Frontal cortex (tissue), 4 donors: Measurements from ENCODE around the gene C1QTNF9B. TPM values are rescaled to one million over a fixed set of nuclear protein-coding genes. Genes with fewer than 3 reads are reported as not detected.

Experiments used
- DNase-seq, 2 donors: peaks; one replicate each; pipeline ENCODE4 v3.0.0; 2012; ENCODE audit warnings: low spot score in 2 of 2
- FAIRE-seq: peaks from 2 replicates; lab custom pipeline; 2012; peaks lifted over from hg19 to GRCh38; lab: Jason Lieb, UNC
- total RNA-seq: library from RNA; depleted of rRNA; stranded (reverse); fragments of >200 nt; gene quantifications from one replicate; pipeline ENCODE4 v1.2.3, GENCODE V29; 2014
- donor health status: control.
- donor health status: control.
- donor health status: control.

C1QTNF9B gene
- total RNA-seq, 1 donor from 2014 or later = 0.41 TPM

DNA sequence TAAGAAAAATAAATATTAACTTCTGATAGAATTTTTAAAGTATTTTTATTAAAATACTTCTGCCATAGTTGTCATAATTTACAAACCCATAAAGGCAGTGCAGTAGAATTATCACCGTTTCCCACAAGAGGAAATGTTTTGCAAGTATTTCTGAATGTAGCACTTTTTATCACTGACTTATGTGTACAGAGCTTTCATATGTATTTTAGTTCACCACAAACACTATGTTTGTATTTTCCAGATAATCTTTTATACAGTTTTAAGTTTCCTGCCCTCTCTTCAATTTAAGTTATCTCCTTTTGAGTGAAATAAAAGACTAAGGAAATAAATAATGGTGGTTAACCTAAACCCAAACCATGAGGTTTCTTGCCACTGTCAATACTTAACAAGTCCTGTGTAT is 32.3 kb downstream of the C1QTNF9B start:
- DNase-seq (no peak), FAIRE-seq (no peak)

DNA sequence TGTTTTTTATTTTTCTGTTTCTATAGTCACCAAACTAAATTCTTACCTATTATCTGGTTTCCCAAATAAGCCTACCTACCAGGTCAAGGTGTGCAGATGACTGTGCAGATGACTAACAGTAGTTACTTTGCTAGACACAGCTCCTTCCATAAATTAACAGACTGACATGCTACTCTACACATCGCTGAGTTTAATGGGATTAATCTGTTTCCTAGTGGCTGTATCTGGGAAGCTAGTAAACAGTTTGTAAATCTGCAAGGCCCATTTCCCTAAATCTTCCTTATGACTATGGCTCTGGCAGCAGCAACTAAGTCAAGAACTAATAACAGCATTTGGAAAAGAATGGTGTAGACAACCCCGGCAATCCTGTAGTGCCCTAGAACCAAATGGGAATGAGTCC is 36.0 kb downstream of the C1QTNF9B start:
- DNase-seq (no peak), FAIRE-seq (no peak)

DNA sequence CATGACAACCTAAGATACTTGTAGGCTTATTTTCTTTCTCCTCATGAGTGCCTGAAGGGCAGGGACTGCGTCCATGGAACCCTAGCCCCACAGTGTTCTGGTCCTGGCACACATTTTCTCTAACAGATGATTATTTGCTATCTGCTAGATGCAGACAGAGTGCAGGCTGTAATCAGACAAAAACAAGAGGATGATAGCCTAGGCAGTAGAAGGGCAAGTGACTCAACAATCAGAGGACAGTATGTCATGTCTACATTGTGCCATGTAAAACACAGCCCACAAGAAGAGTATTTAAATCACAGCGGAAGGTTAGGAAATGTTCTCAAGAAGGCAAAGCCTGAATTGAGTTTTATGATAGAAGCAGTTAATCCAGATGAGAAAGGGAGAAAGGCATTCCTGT is 37.4 kb downstream of the C1QTNF9B start:
- DNase-seq (no peak), FAIRE-seq (no peak)

DNA sequence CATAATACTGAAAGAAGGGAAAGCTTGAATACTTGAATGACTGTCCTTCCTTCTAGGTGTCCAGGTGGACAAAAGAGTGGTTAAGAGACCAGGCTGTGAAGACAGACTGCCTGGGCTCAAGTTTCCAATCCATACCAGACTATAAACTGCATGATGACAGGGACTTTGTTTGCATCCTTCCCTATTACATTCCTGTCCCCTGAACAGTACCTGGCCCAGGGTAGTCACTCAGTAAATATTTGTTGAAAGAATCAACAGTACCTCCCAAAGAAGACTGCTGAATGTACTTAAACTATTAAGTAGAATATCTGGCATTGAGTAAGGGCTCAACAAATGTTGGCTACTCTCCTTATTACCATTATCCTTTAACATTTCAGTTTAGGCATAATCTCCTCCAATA is 37.8 kb downstream of the C1QTNF9B start:
- FAIRE-seq = no peak

DNA sequence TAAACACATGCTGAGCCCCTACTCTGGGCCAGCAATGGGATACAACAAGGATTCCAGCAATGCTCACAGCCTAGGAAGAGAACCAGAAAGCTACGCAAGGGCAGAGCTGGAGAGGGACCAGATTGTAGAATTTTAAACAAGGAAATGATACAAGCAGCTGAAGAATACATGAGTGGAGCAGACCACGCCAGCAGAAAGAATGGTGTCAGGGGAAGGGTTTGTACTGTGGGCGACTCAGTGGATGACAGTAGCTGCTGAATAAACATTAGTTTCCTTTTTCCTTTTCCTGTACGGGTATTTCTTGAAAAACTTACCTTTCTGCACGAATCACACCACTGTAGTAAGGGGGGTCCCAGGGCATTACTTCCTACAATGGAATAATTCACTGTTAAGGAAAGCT is 38.8 kb downstream of the C1QTNF9B start:
- FAIRE-seq = no peak
- no peak for DNase-seq

More for the DNA sequence above, 37.8 kb downstream of the C1QTNF9B start:
- no peak for DNase-seq

DNA sequence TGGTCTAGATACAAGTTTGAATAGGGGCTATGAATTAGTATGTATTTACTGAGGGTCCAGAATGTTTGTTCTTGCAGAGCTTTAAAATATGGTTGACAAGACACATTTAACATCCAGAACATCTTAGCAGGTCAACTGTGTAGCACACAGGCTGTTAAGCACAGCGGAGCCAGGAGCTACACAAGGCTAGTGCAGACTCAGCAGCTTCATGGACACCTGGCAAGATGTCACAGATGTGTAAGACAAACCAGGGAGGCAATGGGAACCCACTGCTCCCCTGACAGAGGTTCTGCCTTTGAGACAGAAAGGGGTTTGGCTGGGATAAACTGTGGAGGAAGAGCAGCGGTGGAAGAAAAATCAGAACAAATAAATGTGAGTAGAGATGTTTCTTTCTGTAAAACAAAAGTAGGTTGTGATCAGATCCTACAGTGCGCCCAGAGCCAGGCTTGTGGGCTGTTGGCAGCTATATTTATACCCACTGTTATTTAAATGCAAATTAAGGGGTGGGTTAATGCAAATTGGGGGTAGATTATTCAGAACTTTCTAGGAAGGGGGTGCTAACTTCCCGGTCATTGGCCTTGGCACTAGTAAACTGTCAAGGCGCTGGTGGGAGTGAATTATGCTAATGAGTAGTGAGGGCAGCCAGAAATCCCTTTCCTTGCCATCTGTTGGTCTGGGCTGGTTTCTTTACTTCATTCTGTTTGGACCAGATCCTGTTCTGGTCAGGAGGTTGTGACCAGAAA is 41.1 kb downstream of the C1QTNF9B start:
- no peak for FAIRE-seq
- no peak for DNase-seq

DNA sequence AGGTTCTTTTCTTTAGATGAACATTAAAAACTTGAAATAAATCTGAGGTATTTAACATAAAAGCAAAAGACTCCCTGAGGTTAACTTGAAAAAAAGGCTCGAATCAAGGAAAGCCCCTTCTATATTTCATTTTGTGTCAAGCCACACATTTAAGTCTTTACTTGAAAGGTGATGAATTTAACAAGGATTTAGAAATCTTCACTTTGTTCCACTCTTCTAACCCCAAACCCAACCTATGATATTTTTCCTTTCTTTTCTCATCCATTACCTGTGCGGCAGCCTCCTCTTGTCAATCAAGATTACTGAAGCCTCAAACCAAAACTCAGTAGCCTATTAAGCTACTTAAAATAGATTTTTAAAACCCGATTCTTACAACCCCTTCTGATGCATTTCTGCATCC is 41.9 kb downstream of the C1QTNF9B start:
- DNase-seq = no peak
- FAIRE-seq = no peak

DNA sequence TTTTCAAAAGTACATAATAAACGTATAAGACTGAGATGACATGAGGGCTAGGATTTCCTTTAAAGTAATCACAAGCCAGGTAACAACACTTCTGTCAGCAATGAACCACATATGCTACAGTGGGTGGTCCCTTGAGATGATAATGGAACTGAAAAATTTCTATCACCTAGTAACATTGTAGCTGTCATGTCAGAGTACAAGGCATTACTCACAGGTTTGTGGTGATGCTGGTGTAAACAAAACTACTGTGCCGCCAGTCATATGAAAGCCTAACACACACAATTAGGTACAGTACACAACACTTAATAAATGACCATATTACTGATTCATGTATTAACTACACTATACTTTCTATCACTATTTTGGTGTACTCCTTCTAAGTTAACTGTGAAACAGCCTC is 45.0 kb downstream of the C1QTNF9B start:
- no peak for DNase-seq
- no peak for FAIRE-seq

DNA sequence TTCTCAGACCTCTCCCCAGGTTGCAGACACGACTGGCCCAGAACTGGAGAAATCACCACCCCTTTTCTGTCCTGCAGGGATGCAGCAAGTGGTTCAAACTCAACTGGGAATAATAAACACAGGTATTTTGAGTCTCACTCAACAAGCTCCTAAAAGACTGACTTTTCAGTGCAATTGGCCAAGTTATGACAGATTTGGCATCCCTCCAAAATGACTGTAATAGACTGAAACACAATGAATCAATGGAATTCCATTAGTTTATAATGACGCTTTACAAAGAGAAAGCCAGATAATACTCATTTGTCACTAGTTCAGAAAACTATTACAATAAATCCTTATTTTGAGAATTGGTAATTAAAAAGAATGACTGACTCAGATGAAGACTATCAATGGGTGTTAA is 46.2 kb downstream of the C1QTNF9B start:
- FAIRE-seq = no peak
- no peak for DNase-seq

DNA sequence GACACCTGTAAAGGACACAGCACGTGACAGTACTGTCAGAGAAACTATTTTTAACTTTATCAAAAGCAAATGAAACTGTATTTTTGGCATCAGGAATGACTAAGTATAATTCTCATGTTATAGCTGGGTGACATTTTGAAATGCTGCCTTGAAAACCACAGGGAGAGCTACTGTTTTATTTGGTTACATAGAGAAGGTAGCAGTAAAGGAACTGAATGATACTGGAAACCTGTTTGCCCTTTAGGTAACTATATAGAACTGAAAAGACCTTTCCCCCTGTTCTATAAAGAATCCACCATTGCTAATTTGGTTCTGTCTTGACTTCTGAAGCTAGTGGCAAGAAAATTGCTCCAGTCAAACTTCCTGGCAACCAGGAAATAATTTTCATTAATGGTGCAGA is 47.2 kb downstream of the C1QTNF9B start:
- DNase-seq = no peak
- no peak for FAIRE-seq

DNA sequence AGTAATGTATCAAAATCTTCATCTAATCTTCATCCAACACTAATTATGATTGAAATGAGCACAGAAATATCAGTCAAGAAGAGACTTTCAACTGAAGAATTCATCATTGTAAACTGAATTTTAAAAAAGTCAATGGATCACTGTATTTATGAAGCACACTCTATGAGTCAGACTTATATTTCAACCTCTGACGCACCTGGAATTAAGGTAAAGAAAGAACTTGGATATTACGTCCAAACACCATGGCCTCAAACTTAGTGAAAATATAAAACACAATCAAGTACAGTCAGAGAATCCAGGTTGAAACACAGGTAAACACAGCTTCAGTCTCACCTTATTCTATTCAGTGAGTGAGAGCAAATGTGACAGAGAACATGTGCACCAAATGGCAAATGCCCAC is 47.6 kb downstream of the C1QTNF9B start:
- DNase-seq (no peak), FAIRE-seq (no peak)

DNA sequence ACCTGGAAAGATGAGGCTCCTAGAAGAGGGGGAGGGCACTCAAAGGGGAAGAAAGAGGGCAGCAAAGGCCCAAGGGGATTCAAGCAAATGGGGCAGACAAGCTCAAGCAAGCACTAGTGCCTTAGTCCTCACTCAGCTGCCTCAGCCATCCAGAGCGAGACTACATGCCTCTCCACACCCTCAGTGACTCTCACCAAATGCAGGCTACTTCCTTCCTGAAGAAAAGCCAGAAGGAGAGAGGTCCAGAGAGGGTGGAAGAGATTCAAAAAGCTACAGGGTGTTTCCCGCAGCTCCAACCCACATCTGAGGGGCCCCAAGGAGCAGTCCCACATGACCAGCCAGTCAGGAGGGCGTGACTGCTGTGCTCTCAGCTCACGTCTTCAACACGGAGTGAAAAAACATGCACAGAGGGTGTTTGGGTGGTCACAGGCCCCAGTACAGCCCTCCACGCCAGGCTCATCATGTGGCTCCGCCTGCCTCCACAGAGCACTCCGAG is 48.6 kb downstream of the C1QTNF9B start:
- DNase-seq (no peak), FAIRE-seq (no peak)

DNA sequence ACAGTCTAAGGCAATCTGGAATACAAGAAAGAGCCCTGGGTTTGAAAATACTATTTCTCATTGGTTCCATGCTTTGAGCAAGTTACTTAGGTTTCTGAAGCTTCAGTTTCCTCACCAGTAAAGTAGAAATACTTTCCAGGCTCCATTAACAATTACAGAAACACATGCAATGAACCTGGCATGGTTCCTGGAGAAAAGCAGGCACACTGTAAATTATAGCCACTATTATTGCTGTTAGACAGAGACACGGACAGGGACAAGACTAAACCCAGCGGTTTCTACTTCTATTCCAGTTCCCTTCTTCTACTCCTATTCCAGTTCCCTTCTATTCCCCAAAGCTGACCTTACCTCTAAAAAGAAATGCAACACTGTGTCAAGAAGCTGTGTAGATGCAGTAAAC is 49.3 kb downstream of the C1QTNF9B start:
- DNase-seq (no peak), FAIRE-seq (no peak)

DNA sequence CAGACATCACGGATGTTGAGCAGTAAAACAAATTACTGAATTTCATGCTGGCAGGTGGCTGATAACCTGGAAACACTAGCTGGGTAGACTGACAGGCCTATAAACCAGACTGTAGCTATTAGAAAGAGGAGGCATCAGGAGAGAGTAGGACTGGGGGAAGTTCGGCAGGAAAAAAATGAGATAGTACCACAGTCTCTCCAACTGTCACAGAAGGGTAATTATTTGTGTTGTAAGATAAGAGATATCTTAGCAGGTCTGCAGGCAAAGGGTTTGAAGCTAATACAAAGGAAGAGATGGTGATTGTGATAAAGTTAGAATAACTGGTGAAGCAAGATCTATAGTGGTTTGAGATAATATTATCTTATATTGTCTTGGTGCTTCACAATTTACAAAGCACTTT is 49.8 kb downstream of the C1QTNF9B start:
- FAIRE-seq (no peak), DNase-seq (no peak)

DNA sequence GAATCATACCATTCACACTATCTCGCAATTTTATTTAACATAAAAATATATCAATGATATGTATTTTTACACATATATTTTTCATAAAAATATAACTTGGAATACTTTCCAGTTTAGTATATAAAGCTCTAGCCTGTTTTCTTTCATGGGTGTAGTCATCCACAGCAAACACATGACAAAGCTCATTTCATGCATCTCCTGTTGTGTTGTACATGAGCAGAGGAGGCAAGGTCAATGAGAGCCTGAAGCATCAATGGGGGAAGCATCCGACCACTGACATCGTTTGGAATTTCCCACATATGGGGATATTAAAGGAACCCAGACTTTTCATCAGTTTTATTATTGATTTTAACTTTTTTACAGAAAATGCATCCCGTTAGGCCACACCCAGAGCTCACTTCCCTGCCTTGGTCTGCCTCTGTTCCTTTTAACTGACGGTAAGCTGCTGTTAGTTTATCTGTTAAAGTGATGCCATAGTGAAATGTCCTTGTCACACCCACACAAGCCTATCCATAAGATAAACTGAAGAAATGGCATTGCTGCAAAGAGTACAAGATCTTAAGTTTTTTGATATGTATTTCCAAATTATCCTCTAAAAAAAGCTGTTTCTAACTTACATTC is 52.1 kb downstream of the C1QTNF9B start:
- no peak for FAIRE-seq
- DNase-seq = no peak

DNA sequence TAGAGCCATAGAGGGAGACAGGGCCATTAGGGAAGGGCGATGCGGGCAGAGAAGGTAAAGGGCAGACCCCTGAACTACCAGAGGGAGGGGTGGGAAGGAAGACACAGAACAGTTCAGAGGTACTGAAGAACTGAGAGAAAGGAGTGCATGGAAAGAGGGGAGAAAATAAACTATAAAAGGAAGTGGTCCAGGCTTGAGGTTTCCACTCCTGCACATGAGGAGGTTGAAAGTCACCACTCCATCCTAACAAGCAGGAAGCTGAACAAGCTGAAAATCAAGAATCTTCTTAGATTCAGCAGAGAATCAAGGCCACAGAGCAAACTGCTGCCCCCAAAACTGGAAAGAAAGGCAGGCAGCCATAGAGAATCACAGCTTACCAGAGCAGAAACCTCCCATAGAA is 53.2 kb downstream of the C1QTNF9B start:
- DNase-seq (no peak), FAIRE-seq (no peak)

DNA sequence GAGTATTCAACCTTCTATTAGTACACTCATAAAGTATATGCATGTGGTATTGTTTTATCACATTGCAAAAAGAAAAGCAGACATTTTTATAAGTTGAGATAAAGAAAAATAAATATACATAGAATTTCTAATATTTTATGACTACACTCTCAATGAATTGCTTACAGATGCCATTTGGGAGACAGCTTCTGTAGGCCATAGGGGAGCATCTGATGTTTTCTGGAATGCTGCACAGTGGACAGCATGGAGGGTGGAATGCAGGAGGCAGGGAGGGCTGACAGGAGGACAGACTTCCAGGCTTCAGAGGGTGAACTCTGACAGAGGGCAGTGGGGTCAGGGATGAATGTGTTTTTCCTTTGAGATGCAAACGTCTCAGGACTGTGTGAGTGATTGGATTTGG is 53.9 kb downstream of the C1QTNF9B start:
- FAIRE-seq (no peak), DNase-seq (no peak)

DNA sequence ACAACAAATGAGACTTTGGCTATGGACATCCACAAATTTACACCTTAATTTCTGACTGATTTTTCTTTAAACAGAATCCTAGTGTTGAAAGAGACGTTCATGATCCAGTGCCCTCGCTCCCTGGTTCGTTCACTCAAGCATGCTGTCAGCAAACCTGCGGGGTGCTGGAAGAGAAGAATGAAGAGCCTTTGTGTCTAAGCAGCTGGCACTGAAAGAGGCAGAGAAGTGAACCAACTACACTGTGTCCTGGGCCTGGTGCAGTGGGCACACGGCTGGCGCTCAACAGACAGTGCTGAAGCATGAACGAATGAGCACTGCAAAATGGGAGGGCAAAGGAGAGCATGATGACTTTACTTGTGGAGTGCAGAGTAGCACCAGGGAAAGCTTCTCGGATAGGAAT is 54.9 kb downstream of the C1QTNF9B start:
- no peak for FAIRE-seq
- DNase-seq = no peak
